Progenitor cell of endocrine pancreas (in vitro differentiated cells): ENCODE data around the gene SLC17A8. TPM values are rescaled to one million over a fixed set of nuclear protein-coding genes. Genes with fewer than 3 reads are reported as not detected.

Source experiments
- DNase-seq: peaks from one replicate; pipeline ENCODE4 v3.0.0; 2021; ENCODE audit warnings: low spot score; ENCODE audit not compliant: unreplicated experiment
- H3K27ac Mint-ChIP-seq: 2 replicates; pipeline ENCODE4 v1.8.0; 2021; ENCODE audit warnings: mild to moderate bottlenecking, moderate library complexity, mixed read lengths
- H3K27me3 Mint-ChIP-seq: 2 replicates; pipeline ENCODE4 v1.8.0; 2021; ENCODE audit warnings: mixed read lengths
- H3K36me3 Mint-ChIP-seq: 2 replicates; pipeline ENCODE4 v1.8.0; 2022; ENCODE audit warnings: mixed read lengths; ENCODE audit not compliant: insufficient read depth
- H3K4me1 Mint-ChIP-seq: 2 replicates; pipeline ENCODE4 v1.8.0; 2021; ENCODE audit warnings: low read depth, mixed read lengths
- H3K4me3 Mint-ChIP-seq: 2 replicates; pipeline ENCODE4 v1.8.0; 2021; ENCODE audit warnings: low read depth, mild to moderate bottlenecking, moderate library complexity, mixed read lengths
- H3K9me3 Mint-ChIP-seq: 2 replicates; pipeline ENCODE4 v1.8.0; 2021; ENCODE audit warnings: low read depth, mixed read lengths
- CTCF ChIP-seq: fragments of 200-600 bp; sonication (generic); IDR thresholded peaks from one replicate; pipeline ENCODE4 v1.5.0; 2021; ENCODE audit warnings: antibody characterized with exemption, mild to moderate bottlenecking; ENCODE audit not compliant: unreplicated experiment
- total RNA-seq: library from RNA; stranded (reverse); gene quantifications from 2 replicates; pipeline ENCODE4 v1.2.1, GENCODE V29; 2021

Gene SLC17A8
- total RNA-seq, 1 donor from 2014 or later, result 1.5 TPM

- DNase-seq, result no peak
- Mint-ChIP-seq H3K4me1 (peaks cover 3% of the 10 kb centered on the region), H3K36me3 (no peaks in the 10 kb centered on the region), H3K27ac (no peak overlapping the region), H3K4me3 (no peak overlapping the region), H3K27me3 (no peaks in the 10 kb centered on the region), H3K9me3 (no peaks in the 10 kb centered on the region)
- TF ChIP-seq CTCF, result no peak
Measured at GRCh38 chr12:100381379-100381778, 24.5 kb downstream of the SLC17A8 start.

- Mint-ChIP-seq H3K36me3 (no peaks in the 10 kb centered on the region), H3K27ac (no peak overlapping the region), H3K27me3 (no peaks in the 10 kb centered on the region), H3K4me1 (peaks cover 3% of the 10 kb centered on the region), H3K9me3 (no peaks in the 10 kb centered on the region), H3K4me3 (no peak overlapping the region)
- DNase-seq, result no peak
- TF ChIP-seq CTCF, result no peak
Measured at GRCh38 chr12:100382338-100382737, 25.5 kb downstream of the SLC17A8 start.

- peaks cover 2% of the 10 kb centered on the region for H3K4me1 Mint-ChIP-seq
- no peaks in the 10 kb centered on the region for H3K27me3 Mint-ChIP-seq
- H3K9me3 Mint-ChIP-seq, result no peaks in the 10 kb centered on the region
- no peak overlapping the region for H3K4me3 Mint-ChIP-seq
- no peak for DNase-seq
- H3K36me3 Mint-ChIP-seq, result no peaks in the 10 kb centered on the region
- H3K27ac Mint-ChIP-seq, result no peak overlapping the region
- TF ChIP-seq CTCF, result no peak
Measured at GRCh38 chr12:100383586-100384558, 27.0 kb downstream of the SLC17A8 start.

- Mint-ChIP-seq H3K27me3 (no peaks in the 10 kb centered on the region), H3K27ac (no peak overlapping the region), H3K9me3 (no peaks in the 10 kb centered on the region), H3K36me3 (no peaks in the 10 kb centered on the region), H3K4me1 (peaks cover 2% of the 10 kb centered on the region), H3K4me3 (no peak overlapping the region)
- DNase-seq, result no peak
- TF ChIP-seq CTCF, result no peak
Measured at GRCh38 chr12:100384559-100384935, 27.7 kb downstream of the SLC17A8 start.

GRCh38 chr12:100388382-100388781, 31.5 kb downstream of the SLC17A8 start:
- H3K4me3 Mint-ChIP-seq, result no peak overlapping the region
- TF ChIP-seq CTCF, result no peak
- DNase-seq, result no peak
- H3K4me1 Mint-ChIP-seq, result peaks cover under 1% of the 10 kb centered on the region
- no peaks in the 10 kb centered on the region for H3K36me3 Mint-ChIP-seq
- H3K9me3 Mint-ChIP-seq, result no peaks in the 10 kb centered on the region
- no peak overlapping the region for H3K27ac Mint-ChIP-seq
- no peaks in the 10 kb centered on the region for H3K27me3 Mint-ChIP-seq
